OCI-LY3 (cell line): Measurements from ENCODE around the gene MAMLD1.

ENCODE experiments used
- H2AFZ ChIP-seq: fragments of 200-600, 300-600 bp; shearing (Covaris generic); 2 replicates; pipeline ENCODE4 v1.6.0; 2014; ENCODE audit warnings: antibody characterized with exemption, low read depth, low read length
- H3K27ac ChIP-seq: fragments of 200-600, 300-600 bp; sonication (generic); 2 replicates; pipeline ENCODE4 v1.5.1; 2014; ENCODE audit warnings: mild to moderate bottlenecking, low read length, moderate library complexity, mixed read lengths
- H3K27me3 ChIP-seq: fragments of 200-600, 300-600 bp; sonication (generic); 2 replicates; pipeline ENCODE4 v1.6.1; 2014; ENCODE audit warnings: low read depth, low read length, mixed read lengths
- H3K36me3 ChIP-seq: fragments of 200-600, 300-600 bp; sonication (generic); replicated peaks from 2 replicates; pipeline ENCODE3; 2014; ENCODE audit warnings: low read depth, low read length, mixed read lengths
- H3K4me1 ChIP-seq: fragments of 300-600, 200-600 bp; sonication (generic); 2 replicates; pipeline ENCODE4 v1.6.1; 2014; ENCODE audit warnings: low read length, mixed read lengths
- H3K4me2 ChIP-seq: fragments of 200-600, 300-600 bp; sonication (generic); 2 replicates; pipeline ENCODE4 v1.6.1; 2014; ENCODE audit warnings: low read length, mixed read lengths
- H3K4me3 ChIP-seq: fragments of 300-600, 200-600 bp; sonication (generic); 2 replicates; pipeline ENCODE4 v1.5.1; 2014; ENCODE audit warnings: antibody characterized with exemption, mild to moderate bottlenecking, low read length, moderate library complexity
- H3K79me2 ChIP-seq: fragments of 300-600, 200-600 bp; shearing (Covaris generic); 2 replicates; pipeline ENCODE4 v1.6.1; 2014; ENCODE audit warnings: mild to moderate bottlenecking, low read length, mixed read lengths
- H3K9ac ChIP-seq: fragments of 300-600, 200-600 bp; shearing (Covaris generic); 2 replicates; pipeline ENCODE4 v1.6.0; 2014; ENCODE audit warnings: mild to moderate bottlenecking, low read length, moderate library complexity
- H3K9me3 ChIP-seq: fragments of 200-600, 300-600 bp; shearing (Covaris generic); 2 replicates; pipeline ENCODE4 v1.6.1; 2014; ENCODE audit warnings: low read length, mixed read lengths; ENCODE audit not compliant: insufficient read depth
- H4K20me1 ChIP-seq: fragments of 200-600, 300-600 bp; sonication (generic); 2 replicates; pipeline ENCODE4 v1.6.1; 2016; ENCODE audit warnings: low read length, mixed read lengths; ENCODE audit not compliant: insufficient read depth
- EZH2phosphoT487 ChIP-seq: fragments of 200-600 bp; shearing (Covaris generic); IDR thresholded peaks from 2 replicates; pipeline ENCODE4 v1.6.1; 2018; ENCODE audit warnings: antibody characterized with exemption, mixed run types, low read depth
- TF ChIP-seq, protein P1 (sequence below): fragments of 200-600, 300-600 bp; sonication (generic); IDR thresholded peaks from 2 replicates; pipeline ENCODE4 v1.5.1; 2014; ENCODE audit warnings: antibody characterized with exemption, low read length, low read depth

The MAMLD1 gene

DNA sequence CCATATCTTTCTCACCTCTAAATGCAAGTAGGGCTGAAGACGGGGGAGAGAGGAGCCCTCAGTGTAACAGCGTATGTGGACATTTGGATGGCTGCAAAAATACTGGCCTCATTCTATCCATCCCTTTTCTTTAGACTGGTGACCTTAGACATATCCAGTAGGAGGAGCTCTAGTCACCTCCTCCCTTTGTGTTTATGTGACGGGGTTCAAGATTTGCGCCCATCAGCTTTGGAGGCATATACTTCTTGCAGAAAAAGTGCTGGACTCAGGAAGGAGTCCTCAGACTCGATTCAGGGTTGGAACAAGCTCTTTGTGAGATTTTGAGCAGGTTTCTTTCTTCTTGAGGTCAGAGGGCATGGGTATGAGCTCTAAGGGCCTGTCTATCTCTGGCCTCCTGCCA lies 86.2 kb downstream of the MAMLD1 start:
- Histone ChIP-seq H3K9ac (no peak overlapping the region), H4K20me1 (no peaks in the 10 kb centered on the region), H2AFZ (peak overlapping the region; percentile 81; the same call in 1 of the 2 replicates), H3K79me2 (no peaks in the 10 kb centered on the region), H3K4me3 (no peak overlapping the region), H3K36me3 (no peaks in the 10 kb centered on the region), H3K4me1 (0 out of 2 replicates have a peak, but pooled peaks cover 3% of the 10 kb centered on the region), H3K4me2 (peak overlapping the region; percentile 41), H3K9me3 (no peaks in the 10 kb centered on the region), H3K27ac (no peak overlapping the region), H3K27me3 (no peaks in the 10 kb centered on the region)
- TF ChIP-seq EZH2phosphoT487 = no peak
- TF ChIP-seq, protein P1, sequence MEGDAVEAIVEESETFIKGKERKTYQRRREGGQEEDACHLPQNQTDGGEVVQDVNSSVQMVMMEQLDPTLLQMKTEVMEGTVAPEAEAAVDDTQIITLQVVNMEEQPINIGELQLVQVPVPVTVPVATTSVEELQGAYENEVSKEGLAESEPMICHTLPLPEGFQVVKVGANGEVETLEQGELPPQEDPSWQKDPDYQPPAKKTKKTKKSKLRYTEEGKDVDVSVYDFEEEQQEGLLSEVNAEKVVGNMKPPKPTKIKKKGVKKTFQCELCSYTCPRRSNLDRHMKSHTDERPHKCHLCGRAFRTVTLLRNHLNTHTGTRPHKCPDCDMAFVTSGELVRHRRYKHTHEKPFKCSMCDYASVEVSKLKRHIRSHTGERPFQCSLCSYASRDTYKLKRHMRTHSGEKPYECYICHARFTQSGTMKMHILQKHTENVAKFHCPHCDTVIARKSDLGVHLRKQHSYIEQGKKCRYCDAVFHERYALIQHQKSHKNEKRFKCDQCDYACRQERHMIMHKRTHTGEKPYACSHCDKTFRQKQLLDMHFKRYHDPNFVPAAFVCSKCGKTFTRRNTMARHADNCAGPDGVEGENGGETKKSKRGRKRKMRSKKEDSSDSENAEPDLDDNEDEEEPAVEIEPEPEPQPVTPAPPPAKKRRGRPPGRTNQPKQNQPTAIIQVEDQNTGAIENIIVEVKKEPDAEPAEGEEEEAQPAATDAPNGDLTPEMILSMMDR = peak; percentile 63

DNA sequence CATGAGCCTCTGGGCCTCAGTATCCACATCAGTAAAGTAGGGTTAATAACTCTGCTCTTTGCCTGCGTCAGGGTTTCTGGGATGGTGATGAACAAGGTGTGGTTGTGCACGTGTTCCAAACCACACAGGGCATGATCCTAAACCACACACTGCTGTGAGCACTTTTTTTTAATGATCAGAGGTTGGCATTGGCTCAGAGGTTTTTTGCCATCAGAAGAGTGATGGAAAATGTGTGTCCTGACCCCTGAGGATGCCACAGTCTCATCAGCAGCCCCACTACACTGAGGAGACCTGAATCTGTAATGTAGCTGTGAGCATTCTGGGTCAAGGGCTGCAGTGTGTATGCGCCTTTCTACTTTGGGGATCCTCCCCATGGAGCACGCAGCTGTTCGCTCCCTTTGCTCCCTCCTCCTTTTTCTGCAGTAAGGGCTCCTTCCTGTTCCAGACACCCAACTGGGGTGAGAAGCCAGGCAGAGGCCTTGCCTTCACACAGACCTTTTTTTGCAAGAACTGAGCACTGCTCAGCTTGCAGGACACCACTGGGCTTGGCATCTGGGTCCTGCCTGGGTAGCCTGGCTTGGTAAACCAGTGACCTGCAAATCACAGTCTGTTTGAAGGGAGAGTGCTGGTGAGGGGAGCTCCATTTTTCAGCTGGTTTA lies 87.5 kb downstream of the MAMLD1 start:
- 0 out of 2 replicates have a peak, but pooled peaks cover 3% of the 10 kb centered on the region for H3K4me1 ChIP-seq
- H3K4me3 ChIP-seq = no peak overlapping the region
- H3K27me3 ChIP-seq = no peaks in the 10 kb centered on the region
- no peak overlapping the region for H3K27ac ChIP-seq
- no peaks in the 10 kb centered on the region for H3K36me3 ChIP-seq
- no peak overlapping the region for H3K4me2 ChIP-seq
- H3K9me3 ChIP-seq = no peaks in the 10 kb centered on the region
- no peaks in the 10 kb centered on the region for H4K20me1 ChIP-seq
- no peaks in the 10 kb centered on the region for H3K79me2 ChIP-seq
- TF ChIP-seq, protein P1 = no peak
- no peak for TF ChIP-seq EZH2phosphoT487
- no peak overlapping the region for H3K9ac ChIP-seq
- H2AFZ ChIP-seq = no peak overlapping the region

- Histone ChIP-seq H3K4me1 (0 out of 2 replicates have a peak, but pooled peaks cover 3% of the 10 kb centered on the region), H2AFZ (no peak overlapping the region), H3K36me3 (no peaks in the 10 kb centered on the region), H3K4me2 (no peak overlapping the region), H3K9me3 (no peaks in the 10 kb centered on the region), H4K20me1 (no peaks in the 10 kb centered on the region), H3K27ac (no peak overlapping the region), H3K79me2 (no peaks in the 10 kb centered on the region), H3K27me3 (no peaks in the 10 kb centered on the region), H3K4me3 (no peak overlapping the region), H3K9ac (no peak overlapping the region)
- no peak for TF ChIP-seq EZH2phosphoT487
- TF ChIP-seq, protein P1 = no peak
These were observed 88.8 kb downstream of the MAMLD1 start for GRCh38 chrX:150451953-150452352.

GRCh38 chrX:150454083-150454482 lies 91.0 kb downstream of the MAMLD1 start:
- no peaks in the 10 kb centered on the region for H3K36me3 ChIP-seq
- no peaks in the 10 kb centered on the region for H3K27me3 ChIP-seq
- no peaks in the 10 kb centered on the region for H3K79me2 ChIP-seq
- no peak overlapping the region for H3K27ac ChIP-seq
- no peak overlapping the region for H3K9ac ChIP-seq
- H3K4me2 ChIP-seq = no peak overlapping the region
- no peak overlapping the region for H2AFZ ChIP-seq
- no peak overlapping the region for H3K4me3 ChIP-seq
- no peaks in the 10 kb centered on the region for H4K20me1 ChIP-seq
- no peaks in the 10 kb centered on the region for H3K9me3 ChIP-seq
- TF ChIP-seq, protein P1 = no peak
- no peak for TF ChIP-seq EZH2phosphoT487
- 0 out of 2 replicates have a peak, but pooled peaks cover 3% of the 10 kb centered on the region for H3K4me1 ChIP-seq
